IMR-90 (cell line): Measurements from ENCODE around the gene TSC22D3. TPM values are rescaled to one million over a fixed set of nuclear protein-coding genes. Genes with fewer than 3 reads are reported as not detected.

ENCODE experiments used
- ATAC-seq: fragments of 200-7000 bp; cut with Tn5 transposase; 2 replicates; pipeline ENCODE4 v1.9.1; 2020; ENCODE audit warnings: low read depth, mild to moderate bottlenecking, moderate library complexity
- BruUV-seq: library from RNA; stranded (reverse); fragments of 400-500 nt; replicated peaks from 2 replicates; lab custom pipeline; 2021; lab: Mats Ljungman, UMichigan
- CTCF ChIA-PET: fragments of 300-600 bp; formaldehyde crosslinking; extraction: SDS; loops from one replicate; lab custom pipeline; 2021; ENCODE audit warnings: antibody characterized with exemption; lab: Yijun Ruan, JAX
- POLR2A ChIA-PET: fragments of 300-600 bp; sonication (Branson Sonifier 250); formaldehyde crosslinking; loops from one replicate; lab custom pipeline; 2022; ENCODE audit warnings: antibody characterized with exemption; ENCODE audit not compliant: unreplicated experiment; lab: Charles Lee
- DNase-seq: peaks from one replicate; pipeline ENCODE4 v3.0.0; 2013
- H2AFZ ChIP-seq: replicated peaks from 2 replicates; pipeline ENCODE3; 2013; ENCODE audit warnings: low read length, mild to moderate bottlenecking; ENCODE audit not compliant: poor library complexity
- H2AK5ac ChIP-seq: 2 replicates; pipeline ENCODE4 v1.6.1; 2013; ENCODE audit warnings: low read depth, low read length, inconsistent platforms
- H2AK9ac ChIP-seq: replicated peaks from 2 replicates; pipeline ENCODE3; 2013; ENCODE audit warnings: mild to moderate bottlenecking, low read depth, low read length, moderate library complexity; ENCODE audit not compliant: poor library complexity
- H2BK120ac ChIP-seq: 2 replicates; pipeline ENCODE4 v1.6.1; 2013; ENCODE audit warnings: low read depth, low read length, inconsistent platforms
- H2BK15ac ChIP-seq: 3 replicates; pipeline ENCODE4 v1.6.1; 2013; ENCODE audit warnings: low read depth, low read length, inconsistent platforms
- H2BK20ac ChIP-seq: 2 replicates; pipeline ENCODE4 v1.6.1; 2013; ENCODE audit warnings: low read depth, mild to moderate bottlenecking, inconsistent platforms, low read length, moderate library complexity
- H2BK5ac ChIP-seq: 2 replicates; pipeline ENCODE4 v1.6.1; 2013; ENCODE audit warnings: mild to moderate bottlenecking, low read depth, low read length, inconsistent platforms; ENCODE audit not compliant: poor library complexity, severe bottlenecking
- H3K14ac ChIP-seq: replicated peaks from 2 replicates; pipeline ENCODE4 v1.6.1; 2013; ENCODE audit warnings: low read depth, low read length, inconsistent platforms
- H3K18ac ChIP-seq: 2 replicates; pipeline ENCODE4 v1.6.1; 2013; ENCODE audit warnings: low read depth, low read length, control low read depth
- H3K23ac ChIP-seq: 2 replicates; pipeline ENCODE4 v1.6.1; 2013; ENCODE audit warnings: low read depth, low read length, inconsistent platforms
- H3K27ac ChIP-seq: 2 replicates; pipeline ENCODE4 v1.5.1; 2013; ENCODE audit warnings: mild to moderate bottlenecking, control low read depth, low read length; ENCODE audit not compliant: insufficient read depth
- H3K27me3 ChIP-seq: 2 replicates; pipeline ENCODE4 v1.6.1; 2013; ENCODE audit warnings: low read length; ENCODE audit not compliant: control insufficient read depth, insufficient read depth
- H3K36me3 ChIP-seq: 2 replicates; pipeline ENCODE4 v1.6.1; 2013; ENCODE audit warnings: low read length, mixed read lengths; ENCODE audit not compliant: control insufficient read depth, insufficient read depth
- H3K4ac ChIP-seq: 2 replicates; pipeline ENCODE4 v1.6.1; 2013; ENCODE audit warnings: low read depth, low read length, inconsistent platforms
- H3K4me1 ChIP-seq: 2 replicates; pipeline ENCODE4 v1.6.1; 2013; ENCODE audit warnings: low read length, mixed read lengths; ENCODE audit not compliant: control insufficient read depth, insufficient read depth
- H3K4me2 ChIP-seq: 2 replicates; pipeline ENCODE4 v1.6.1; 2013; ENCODE audit warnings: low read depth, mild to moderate bottlenecking, control low read depth, low read length, moderate library complexity
- H3K4me3 ChIP-seq: 2 replicates; pipeline ENCODE4 v1.5.1; 2013; ENCODE audit warnings: low read depth, mild to moderate bottlenecking, control low read depth, low read length, moderate library complexity; ENCODE audit not compliant: insufficient read depth
- H3K56ac ChIP-seq: 2 replicates; pipeline ENCODE4 v1.6.1; 2013; ENCODE audit warnings: low read length, inconsistent platforms; ENCODE audit not compliant: insufficient read depth; ENCODE audit errors: extremely low read depth
- H3K79me1 ChIP-seq, 2 experiments: 2 replicates each; pipeline ENCODE4 v1.6.1; 2013; ENCODE audit warnings: low read length in 2 of 2, inconsistent platforms in 1 of 2, low read depth in 1 of 2
- H3K9ac ChIP-seq: 2 replicates; pipeline ENCODE4 v1.6.1; 2013; ENCODE audit warnings: low read depth, low read length, control low read depth
- H3K9me1 ChIP-seq: 2 replicates; pipeline ENCODE4 v1.6.1; 2013; ENCODE audit warnings: low read length, inconsistent platforms; ENCODE audit not compliant: insufficient read depth
- H3K9me3 ChIP-seq: 2 replicates; pipeline ENCODE4 v1.6.1; 2013; ENCODE audit warnings: low read length; ENCODE audit not compliant: control insufficient read depth, insufficient read depth
- H4K20me1 ChIP-seq: 2 replicates; pipeline ENCODE4 v1.6.1; 2013; ENCODE audit warnings: low read length, inconsistent platforms; ENCODE audit not compliant: insufficient read depth
- H4K5ac ChIP-seq: 2 replicates; pipeline ENCODE4 v1.6.1; 2013; ENCODE audit warnings: mild to moderate bottlenecking, low read depth, low read length, control low read depth
- H4K8ac ChIP-seq, 2 experiments: 2 replicates each; pipeline ENCODE4 v1.6.1; 2013; ENCODE audit warnings: low read depth in 2 of 2, low read length in 2 of 2, control low read depth in 1 of 2, inconsistent platforms in 1 of 2
- H4K91ac ChIP-seq: 2 replicates; pipeline ENCODE4 v1.6.1; 2013; ENCODE audit warnings: low read depth, low read length, inconsistent platforms; ENCODE audit not compliant: insufficient read depth
- RCOR1 ChIP-seq: IDR thresholded peaks from 2 replicates; pipeline ENCODE4 v1.6.1; 2012; ENCODE audit warnings: mild to moderate bottlenecking, low read length, improper control_type of control experiment; ENCODE audit not compliant: insufficient replicate concordance
- WGBS, 2 experiments: methylation state at CpG; one replicate each; pipeline versions ENCODE4 v1.1.5 to v1.1.7; 2013; ENCODE audit warnings: missing lambda C conversion rate in 2 of 2; ENCODE audit not compliant: insufficient read length in 1 of 2; ENCODE audit errors: extremely low coverage in 2 of 2; 5-methylcytosine and 5-hydroxymethylcytosine counted together
- dilution Hi-C: fragments of 300-500 bp; cut with HindIII; formaldehyde crosslinking; loops from one replicate; pipeline ENCODE4 v1.14.3; 2018; ENCODE audit warnings: low sequenced_read_pairs; ENCODE audit not compliant: unreplicated experiment
- in situ Hi-C: fragments of 300-500 bp; cut with MboI; formaldehyde crosslinking; loops from 3 replicates; pipeline ENCODE4 v1.14.3; 2019; ENCODE audit warnings: low sequenced_read_pairs, inconsistent platforms, mixed read lengths
- intact Hi-C: fragments of 100-400 bp; cut with micrococcal nuclease; formaldehyde crosslinking; loops from 2 replicates; pipeline ENCODE4 v1.10.0; 2022
- polyA plus RNA-seq, 3 experiments: library from polyadenylated mRNA; depleted of rRNA; stranded (reverse); fragments of >200 nt; gene quantifications; 2 replicates each; pipeline ENCODE4 v1.2.3, GENCODE V29; 2012; ENCODE audit warnings: low replicate concordance in 1 of 3
- total RNA-seq: library from RNA; depleted of rRNA; stranded (reverse); fragments of >200 nt; gene quantifications from 2 replicates; pipeline ENCODE4 v1.2.3, GENCODE V29; 2012

Gene TSC22D3
- total and polyA plus RNA-seq, 2 of the 4 experiments (the other 2 are of a cell fraction) = 9.9 to 14.0 TPM

GRCh38 chrX:107738272-107738671 is 37.3 kb downstream of the TSC22D3 start:
- in situ Hi-C loops (no loop called here), intact Hi-C loops (no loop called here), dilution Hi-C loops (no loop called here)
- Histone ChIP-seq H3K27me3 (peaks cover 29% of the 10 kb centered on the region), H3K4me2 (no peak overlapping the region), H2BK5ac (no peak overlapping the region), H3K4me1 (peaks cover 3% of the 10 kb centered on the region; the same call in 1 of the 2 replicates), H4K5ac (no peak overlapping the region), H2AK9ac (no peak overlapping the region), H2BK15ac (no peak overlapping the region), H2AK5ac (no peak overlapping the region), H3K56ac (no peak overlapping the region), H3K14ac (no peak overlapping the region), H3K23ac (no peak overlapping the region), H3K9me1 (no peaks in the 10 kb centered on the region), H3K4me3 (no peak overlapping the region), H2AFZ (no peak overlapping the region), H2BK120ac (no peak overlapping the region), H3K18ac (no peak overlapping the region), H4K91ac (no peak overlapping the region), H4K8ac (no peak overlapping the region), H3K79me1 (no peaks in the 10 kb centered on the region), H3K9ac (no peak overlapping the region), H3K9me3 (no peaks in the 10 kb centered on the region), H4K20me1 (peaks cover 4% of the 10 kb centered on the region; the same call in 1 of the 2 replicates), H2BK20ac (no peak overlapping the region), H3K36me3 (no peaks in the 10 kb centered on the region), H3K27ac (no peak overlapping the region), H3K4ac (no peak overlapping the region)
- no peak for TF ChIP-seq RCOR1
- POLR2A ChIA-PET = no interaction called here
- BruUV-seq = no TSS peak
- no peak for DNase-seq
- CTCF ChIA-PET = no interaction called here
- no peak for ATAC-seq
- WGBS, 2 experiments = no CpG with 5 or more reads among the region's 5 CpGs
